ENCODE results near the gene PRKCE.
"Not testable (repeated sequence)": the region's sequence is repeated elsewhere in the genome, so short reads cannot be mapped to it uniquely, and the experiment has no call there.

The PRKCE gene

DNA sequence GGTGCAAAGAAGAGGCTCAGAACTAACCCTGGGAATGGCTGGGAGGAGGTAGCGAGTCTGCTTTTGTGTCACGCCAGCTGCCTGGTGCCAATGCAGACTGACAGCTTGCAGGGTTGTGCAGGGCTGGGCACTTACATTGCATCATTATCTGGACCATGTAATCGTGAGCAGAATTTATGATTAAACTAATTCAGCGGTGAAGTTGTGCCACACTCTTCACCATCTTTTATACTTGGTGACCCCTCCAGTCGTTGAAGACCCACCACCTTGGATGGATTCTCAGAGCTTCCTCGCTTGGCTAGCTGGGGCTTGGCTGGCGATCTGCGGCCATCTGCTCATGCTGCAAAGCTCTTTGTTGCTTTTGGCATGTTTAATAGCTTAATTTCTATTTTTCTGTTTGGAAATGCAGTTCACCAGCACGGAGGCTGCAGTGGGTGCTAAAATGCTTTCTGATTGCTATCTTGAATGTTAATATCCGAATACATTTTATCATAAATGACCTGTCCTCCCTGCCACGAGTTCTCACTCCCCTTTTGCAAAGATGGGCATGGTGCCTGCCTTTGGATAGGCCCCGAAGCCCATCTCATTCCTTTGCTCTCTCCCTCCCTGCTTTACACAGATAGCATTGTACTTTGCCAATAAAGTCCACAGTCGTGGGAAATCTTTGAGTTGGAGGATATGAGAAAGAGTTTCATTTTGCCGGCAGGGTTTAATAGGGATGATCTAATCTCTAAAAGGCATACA is 188.2 kb downstream of the PRKCE start:
- no peak for DNase-seq (ENCODE audit: low read depth)

DNA sequence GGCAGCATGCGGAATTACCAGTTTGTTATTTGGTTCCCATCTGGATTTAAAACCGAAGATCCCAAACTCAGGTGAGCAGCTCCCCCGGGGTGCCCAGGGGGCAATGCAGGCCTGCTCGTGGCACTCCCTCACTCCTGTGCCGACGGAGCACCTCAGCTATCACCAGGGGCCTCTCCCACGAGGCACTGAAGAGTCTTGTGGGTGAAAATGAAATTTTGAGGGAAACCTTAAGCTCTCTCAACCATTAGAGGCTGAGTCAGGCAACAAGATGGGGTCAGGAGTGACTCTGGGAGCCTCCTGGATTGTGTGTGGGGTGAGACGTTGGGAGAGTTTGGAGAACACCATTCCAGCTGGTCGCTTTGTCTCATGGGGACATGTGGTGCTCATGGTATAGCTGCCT is 189.0 kb downstream of the PRKCE start:
- DNase-seq (ENCODE audit: low read depth): no peak

DNA sequence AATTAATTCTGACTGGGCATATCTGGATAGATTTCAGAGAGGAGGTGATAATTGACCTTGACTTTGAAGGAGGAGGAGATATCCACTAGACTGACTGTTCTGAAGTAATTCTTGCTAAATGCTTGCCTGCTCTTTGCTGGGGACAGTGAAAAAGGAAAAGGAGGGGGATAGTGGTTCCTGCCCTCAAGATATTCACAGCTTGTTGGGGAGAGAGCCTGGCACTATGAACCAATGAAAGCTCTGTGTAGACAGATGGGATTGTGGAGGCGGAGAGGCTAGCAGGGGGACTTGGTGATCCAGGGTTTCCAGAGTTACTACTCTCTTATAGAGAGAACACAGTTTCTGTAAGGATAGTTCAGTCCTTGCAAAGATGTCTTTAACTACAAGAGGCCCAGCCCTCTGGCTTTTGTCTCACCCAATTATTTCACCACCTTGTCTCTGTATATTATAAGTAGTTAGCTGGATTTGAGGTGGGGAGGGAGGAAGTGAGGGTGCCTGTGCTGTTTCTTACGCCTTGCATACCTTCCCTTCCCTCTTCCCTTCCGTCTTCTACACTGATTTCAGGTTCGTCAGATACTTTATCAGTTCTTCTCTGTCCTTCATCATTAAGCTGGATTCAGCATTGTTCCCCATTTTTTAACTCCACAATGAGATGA is 190.4 kb downstream of the PRKCE start:
- no peak for DNase-seq (ENCODE audit: low read depth)

- no peak for DNase-seq (ENCODE audit: low read depth)
Observed at GRCh38 chr2:45843136-45843535, 191.7 kb downstream of the PRKCE start.

GRCh38 chr2:45844796-45845457 is 193.5 kb downstream of the PRKCE start:
- no peak for DNase-seq (ENCODE audit: low read depth)

GRCh38 chr2:45845566-45845965 is 194.1 kb downstream of the PRKCE start:
- DNase-seq (ENCODE audit: low read depth): no peak

- DNase-seq (ENCODE audit: low read depth): no peak
Observed at GRCh38 chr2:45849491-45850283, 198.2 kb downstream of the PRKCE start.

- DNase-seq (ENCODE audit: low read depth): no peak
Observed at GRCh38 chr2:45850558-45850957, 199.1 kb downstream of the PRKCE start.

DNA sequence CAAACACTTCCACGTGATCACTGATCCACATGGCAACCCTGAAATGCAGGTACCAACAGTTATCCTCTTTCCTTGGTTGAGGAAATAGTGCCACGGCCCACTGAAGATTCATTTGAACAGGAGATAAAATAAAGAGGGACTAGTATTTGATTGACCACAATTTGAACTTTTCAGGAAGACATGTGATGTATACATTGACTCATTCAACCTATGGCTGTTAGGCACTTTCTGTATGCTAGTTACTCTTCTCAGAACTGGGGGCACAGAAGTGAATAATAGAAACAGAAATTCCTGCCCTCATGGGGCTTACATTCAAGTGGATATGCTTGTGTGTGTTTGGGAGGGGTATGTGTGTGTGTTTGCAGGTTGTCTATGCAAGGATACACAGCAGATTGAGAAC is 199.6 kb downstream of the PRKCE start:
- no peak for DNase-seq (ENCODE audit: low read depth)

DNA sequence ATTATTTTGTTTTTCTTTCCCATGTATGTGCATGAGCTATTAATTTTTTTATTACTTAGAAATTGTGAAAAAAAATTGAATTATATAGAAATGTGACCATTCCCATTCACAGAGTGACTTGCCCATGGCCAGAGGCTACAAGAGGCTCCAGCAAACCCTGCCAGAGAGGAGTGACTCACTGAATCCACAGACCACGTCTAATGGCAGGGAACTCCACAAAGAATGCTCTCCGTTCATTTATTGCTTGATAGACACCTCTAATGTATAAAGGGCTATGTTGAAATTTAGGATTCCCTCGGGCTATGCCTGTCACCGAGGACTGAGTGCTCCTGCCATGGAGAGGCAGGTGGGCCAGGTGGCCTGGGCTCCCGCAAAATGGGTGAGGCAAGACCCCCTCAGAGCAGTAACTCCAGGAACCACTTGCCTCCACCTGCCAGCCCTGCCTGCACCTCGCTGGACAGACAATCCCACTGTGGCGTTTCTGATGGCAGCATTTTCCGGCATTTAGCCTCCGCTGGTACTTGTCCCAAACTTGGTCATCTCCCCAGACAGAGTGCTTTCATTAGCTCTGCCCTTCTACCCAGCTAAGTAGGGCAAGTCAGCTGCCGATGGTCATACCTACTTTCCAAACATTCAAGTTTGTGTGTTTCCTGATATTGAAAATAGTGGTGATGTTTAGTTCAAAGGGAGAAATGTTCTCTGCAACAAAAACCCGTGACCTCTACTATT is 200.3 kb downstream of the PRKCE start:
- DNase-seq (ENCODE audit: low read depth): no peak

DNA sequence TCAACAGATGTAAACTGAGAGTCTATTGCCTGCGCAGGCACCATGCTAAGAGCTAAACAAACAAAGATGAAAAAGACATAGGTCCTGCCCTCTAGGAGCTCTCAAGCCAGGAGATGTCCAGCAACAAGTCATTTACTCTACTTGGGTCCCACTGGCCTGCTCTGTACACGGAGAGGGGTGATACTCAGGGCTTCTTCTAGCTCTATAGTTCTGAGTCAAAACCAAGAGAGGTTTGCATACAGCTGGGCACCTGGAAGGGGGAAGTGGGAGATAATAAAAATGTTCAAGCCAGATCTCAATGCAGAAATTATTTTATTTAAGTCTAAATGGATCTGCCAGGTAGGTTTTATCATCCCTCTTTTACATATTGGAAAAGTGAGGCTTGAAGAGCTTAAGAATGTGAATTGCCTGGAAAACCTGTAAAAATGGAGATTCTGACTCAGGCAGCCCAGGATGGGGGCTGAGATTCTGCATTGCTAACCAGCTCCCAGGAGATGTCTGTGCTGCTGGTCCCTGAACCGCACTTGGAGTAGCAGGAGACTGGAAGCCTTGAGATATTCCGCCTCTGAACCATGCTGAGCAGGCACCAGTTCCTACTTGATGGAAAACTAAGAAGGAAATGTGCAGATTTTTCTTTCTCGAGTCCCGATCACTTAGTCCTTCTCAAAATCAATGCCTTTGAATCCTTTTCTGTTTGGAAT is 201.1 kb downstream of the PRKCE start:
- DNase-seq (ENCODE audit: low read depth): no peak

DNA sequence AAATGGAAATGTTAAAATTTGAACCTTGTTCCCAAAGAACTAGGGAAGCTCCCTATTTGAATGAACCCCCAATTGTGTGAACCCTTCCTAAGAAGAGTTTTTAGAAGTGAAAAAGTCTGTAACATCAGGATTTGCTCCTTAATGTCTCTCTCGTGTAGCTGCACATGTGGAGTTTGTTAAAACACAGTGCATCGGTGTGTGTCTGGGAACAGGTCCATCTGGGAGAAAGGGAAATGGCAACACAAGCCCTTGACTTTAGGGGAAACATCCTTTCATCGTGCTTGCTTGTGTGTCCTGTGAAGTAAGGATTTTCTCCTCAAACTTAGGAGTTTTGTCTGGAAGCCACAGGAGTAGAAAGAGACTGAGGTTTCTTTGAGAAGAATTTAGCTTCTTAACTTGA is 203.9 kb downstream of the PRKCE start:
- DNase-seq (ENCODE audit: low read depth): no peak

GRCh38 chr2:45856391-45857274 is 205.2 kb downstream of the PRKCE start:
- no peak for DNase-seq (ENCODE audit: low read depth)

DNA sequence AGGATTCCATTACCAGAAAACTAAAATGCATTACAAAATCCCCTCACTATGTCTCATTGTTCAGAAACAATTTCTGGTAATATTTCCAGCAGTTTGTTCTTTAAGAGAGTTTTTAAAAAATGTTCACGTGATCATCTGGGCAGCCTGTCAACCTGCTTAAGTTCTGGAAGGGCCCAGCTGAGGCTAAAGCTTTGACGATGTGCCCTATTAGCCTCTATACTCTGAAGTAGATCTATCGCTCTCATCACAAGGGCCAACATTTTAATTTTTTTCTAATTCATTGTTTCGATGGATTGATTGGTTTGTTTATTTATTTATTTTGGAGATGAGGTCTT is 205.8 kb downstream of the PRKCE start:
- DNase-seq (ENCODE audit: low read depth): no peak

GRCh38 chr2:45857867-45858520 is 206.5 kb downstream of the PRKCE start:
- DNase-seq (ENCODE audit: low read depth): no peak

GRCh38 chr2:45858872-45859271 is 207.4 kb downstream of the PRKCE start:
- DNase-seq (ENCODE audit: low read depth): not testable (repeated sequence)

DNA sequence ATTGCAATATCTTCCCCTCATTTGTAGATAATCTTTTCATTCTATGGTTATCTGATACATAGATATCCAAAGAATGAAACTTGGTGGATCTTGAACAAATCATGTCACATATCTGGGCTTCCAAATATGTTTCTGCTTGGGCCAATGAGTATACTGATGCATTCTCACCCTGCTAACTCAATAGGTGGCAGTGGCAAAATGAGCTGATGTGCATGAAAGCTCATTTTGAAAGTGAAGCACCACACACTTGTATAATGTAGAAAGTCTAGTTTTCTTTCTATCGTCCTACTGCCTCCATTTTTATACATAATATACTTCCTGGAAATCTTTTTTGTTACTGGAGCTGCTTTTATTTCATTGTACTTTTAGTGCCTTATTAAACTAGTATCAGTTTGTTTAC is 208.2 kb downstream of the PRKCE start:
- DNase-seq (ENCODE audit: low read depth): no peak

- no peak for DNase-seq (ENCODE audit: low read depth)
Observed at GRCh38 chr2:45860136-45861121, 209.0 kb downstream of the PRKCE start.

DNA sequence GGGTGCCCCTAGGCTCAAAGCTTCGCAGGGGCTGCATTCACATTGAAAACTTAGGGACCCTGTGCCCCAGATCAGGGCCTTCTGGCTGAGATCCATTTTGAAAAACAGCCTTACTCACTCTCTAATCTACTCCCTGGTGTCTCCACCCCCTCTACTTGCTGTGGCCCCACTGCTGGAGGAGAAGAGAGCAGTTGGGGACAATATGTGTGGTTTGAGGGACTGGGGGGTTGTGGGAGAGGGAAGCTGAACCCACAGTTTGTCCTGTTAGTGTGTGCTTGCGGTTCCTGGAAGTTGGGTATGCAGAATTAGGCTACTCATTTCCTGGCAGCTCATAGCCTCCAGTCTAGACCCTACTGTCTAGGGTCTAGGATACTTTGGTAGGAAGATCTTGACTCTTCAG is 211.4 kb downstream of the PRKCE start:
- DNase-seq (ENCODE audit: low read depth): no peak
